Testis (tissue), 3 donors: ENCODE measurements around the gene CSF2. TPM values are rescaled to one million over a fixed set of nuclear protein-coding genes. Genes with fewer than 3 reads are reported as not detected.

ENCODE experiments used
- DNase-seq: peaks from one replicate; pipeline ENCODE4 v3.0.0-alpha.2; 2019
- H3K27ac ChIP-seq, 2 donors: fragments of 200-600 bp; sonication (generic); one replicate each; pipeline ENCODE4 v1.5.1; 2019
- H3K27me3 ChIP-seq: fragments of 200-600 bp; sonication (generic); one replicate; pipeline ENCODE4 v1.5.1; 2019
- H3K36me3 ChIP-seq: fragments of 200-600 bp; sonication (generic); one replicate; pipeline ENCODE4 v1.5.1; 2017; ENCODE audit warnings: low read depth; ENCODE audit errors: missing control alignments
- H3K4me1 ChIP-seq: fragments of 200-600 bp; sonication (generic); one replicate; pipeline ENCODE4 v1.5.1; 2019
- H3K4me3 ChIP-seq, 2 donors: fragments of 200-600 bp; sonication (generic); one replicate each; pipeline ENCODE4 v1.5.1; 2017 to 2019
- H3K9me3 ChIP-seq: fragments of 200-600 bp; sonication (generic); one replicate; pipeline ENCODE4 v1.5.1; 2017
- POLR2A ChIP-seq: fragments of 450-650 bp; IDR thresholded peaks from one replicate; pipeline ENCODE4 v1.6.1; 2017; ENCODE audit warnings: antibody characterized with exemption, mild to moderate bottlenecking, moderate library complexity
- whole genome bisulfite sequencing, 2 donors: methylation state at CpG; one replicate each; pipeline ENCODE4 v1.1.5; 2018; 5-methylcytosine and 5-hydroxymethylcytosine counted together
- intact Hi-C: fragments of 100-400 bp; cut with DNase I; formaldehyde crosslinking; loops from one replicate; pipeline ENCODE4 v1.15.1; 2023; ENCODE audit warnings: low total_unique reads
- polyA plus RNA-seq: library from polyadenylated mRNA; stranded (reverse); fragments of 350-450 nt; fragmentation: Illumina TruSeq; extraction: RNeasy Lipid Tissue Mini Kit (QIAGEN cat#74804); gene quantifications from one replicate; pipeline ENCODE4 v1.2.3, GENCODE V29; 2014; ENCODE audit warnings: low read depth, low replicate concordance; ENCODE audit not compliant: insufficient read depth
- total RNA-seq, 2 donors: library from RNA; depleted of rRNA; stranded (reverse); fragments of >200 nt; gene quantifications; one replicate each; pipeline ENCODE4 v1.2.3, GENCODE V29; 2016
- TF ChIP-seq, protein P1 (sequence below), 3 experiments: fragments of 450-650 bp in 2 of 3; fragments of 200-600 bp in 1 of 3; sonication (generic) in 1 of 3; IDR thresholded peaks; one replicate each; pipeline ENCODE4 v1.5.1; 2016 to 2019; ENCODE audit warnings: antibody characterized with exemption in 3 of 3, mild to moderate bottlenecking in 2 of 3, moderate library complexity in 1 of 3

Gene CSF2
- total and polyA plus RNA-seq, 3 donors from 2014 or later, result not detected

DNA sequence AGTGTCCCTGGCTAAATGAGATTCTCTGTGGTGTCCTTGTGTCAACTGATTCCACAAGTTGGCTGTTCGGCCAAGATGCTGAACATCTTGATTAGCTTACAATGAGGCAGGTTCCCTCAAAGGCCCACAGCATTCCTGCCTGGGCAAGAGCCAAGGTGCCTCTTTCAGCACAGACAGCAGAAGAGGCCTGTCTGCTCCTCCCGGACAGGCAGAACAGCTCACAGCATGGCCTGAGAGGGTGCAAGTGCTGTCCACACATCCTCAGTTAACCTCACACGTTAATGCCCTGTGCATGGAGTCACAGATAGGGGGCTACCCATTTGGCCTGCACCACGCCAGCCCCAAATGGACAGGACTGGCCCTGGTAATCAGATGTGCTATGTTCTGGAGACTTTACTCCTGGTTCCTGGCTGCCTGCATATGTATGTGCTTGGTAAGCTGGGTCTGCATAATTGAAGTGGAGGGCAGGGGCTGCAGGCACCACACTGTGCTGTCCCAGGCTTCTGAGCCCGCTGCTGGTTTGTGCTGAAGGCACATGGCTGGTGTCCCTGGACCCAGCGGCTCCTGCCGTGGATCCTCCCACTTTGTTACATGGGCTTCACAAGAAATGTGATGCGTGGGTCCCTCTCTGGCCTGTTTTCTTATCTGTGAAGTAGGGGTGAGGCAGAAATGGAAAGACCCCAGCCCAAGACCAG lies 8.9 kb downstream of the CSF2 start:
- TF ChIP-seq, protein P1, sequence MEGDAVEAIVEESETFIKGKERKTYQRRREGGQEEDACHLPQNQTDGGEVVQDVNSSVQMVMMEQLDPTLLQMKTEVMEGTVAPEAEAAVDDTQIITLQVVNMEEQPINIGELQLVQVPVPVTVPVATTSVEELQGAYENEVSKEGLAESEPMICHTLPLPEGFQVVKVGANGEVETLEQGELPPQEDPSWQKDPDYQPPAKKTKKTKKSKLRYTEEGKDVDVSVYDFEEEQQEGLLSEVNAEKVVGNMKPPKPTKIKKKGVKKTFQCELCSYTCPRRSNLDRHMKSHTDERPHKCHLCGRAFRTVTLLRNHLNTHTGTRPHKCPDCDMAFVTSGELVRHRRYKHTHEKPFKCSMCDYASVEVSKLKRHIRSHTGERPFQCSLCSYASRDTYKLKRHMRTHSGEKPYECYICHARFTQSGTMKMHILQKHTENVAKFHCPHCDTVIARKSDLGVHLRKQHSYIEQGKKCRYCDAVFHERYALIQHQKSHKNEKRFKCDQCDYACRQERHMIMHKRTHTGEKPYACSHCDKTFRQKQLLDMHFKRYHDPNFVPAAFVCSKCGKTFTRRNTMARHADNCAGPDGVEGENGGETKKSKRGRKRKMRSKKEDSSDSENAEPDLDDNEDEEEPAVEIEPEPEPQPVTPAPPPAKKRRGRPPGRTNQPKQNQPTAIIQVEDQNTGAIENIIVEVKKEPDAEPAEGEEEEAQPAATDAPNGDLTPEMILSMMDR (IDR thresholded peaks at IDR 0.05), result no peak
- TF ChIP-seq POLR2A, result no peak
- WGBS, 2 donors, result 89 to 90% methylated on average over 6 to 8 of the region's 8 CpGs
- DNase-seq, result no peak
- no peaks in the 10 kb centered on the region for H3K9me3 ChIP-seq
- H3K27ac ChIP-seq, result no peak overlapping the region
- no peak overlapping the region for H3K4me3 ChIP-seq
- H3K4me1 ChIP-seq, result no peaks in the 10 kb centered on the region
- no peaks in the 10 kb centered on the region for H3K27me3 ChIP-seq
- intact Hi-C loops, result no loop called here
- H3K36me3 ChIP-seq, result no peaks in the 10 kb centered on the region

DNA sequence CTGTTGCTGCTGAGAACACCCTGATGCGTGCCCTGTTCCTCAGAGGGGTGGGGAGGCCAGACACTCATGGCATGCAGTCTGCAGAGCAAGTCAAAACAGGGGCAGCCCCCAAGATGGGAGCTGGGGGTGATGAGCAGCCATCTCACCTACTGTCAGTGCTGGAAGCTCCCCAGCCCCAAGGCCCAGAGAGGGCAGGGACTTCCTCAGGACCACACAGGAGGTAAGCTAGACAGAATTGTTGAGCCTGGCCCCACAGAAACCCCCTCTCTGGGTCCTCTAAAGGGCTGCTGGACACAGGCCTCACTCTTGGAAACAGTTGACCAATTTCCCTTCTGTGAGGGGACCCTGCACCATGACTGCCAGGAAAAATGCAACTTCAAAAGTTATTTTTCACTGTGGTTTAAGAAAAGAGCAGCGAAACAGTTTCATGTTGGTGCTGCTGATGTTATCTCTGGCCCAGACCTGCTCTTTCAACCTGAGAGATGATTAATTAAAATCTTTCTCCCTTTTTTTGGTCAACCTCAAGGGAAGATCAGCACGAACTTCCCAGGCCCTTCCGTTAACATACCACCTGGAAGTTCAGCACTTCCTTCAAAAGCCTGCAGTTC lies 9.6 kb downstream of the CSF2 start:
- H3K4me3 ChIP-seq, result no peak overlapping the region
- TF ChIP-seq, protein P1 (IDR thresholded peaks at IDR 0.05), result no peak
- no peak for TF ChIP-seq POLR2A
- DNase-seq, result no peak
- H3K4me1 ChIP-seq, result no peaks in the 10 kb centered on the region
- H3K27ac ChIP-seq, result no peak overlapping the region
- no peaks in the 10 kb centered on the region for H3K27me3 ChIP-seq
- 90 to 95% methylated on average over 4 of the region's 4 CpGs for whole genome bisulfite sequencing, 2 donors
- no peaks in the 10 kb centered on the region for H3K36me3 ChIP-seq
- intact Hi-C loops, result no loop called here
- H3K9me3 ChIP-seq, result no peaks in the 10 kb centered on the region

DNA sequence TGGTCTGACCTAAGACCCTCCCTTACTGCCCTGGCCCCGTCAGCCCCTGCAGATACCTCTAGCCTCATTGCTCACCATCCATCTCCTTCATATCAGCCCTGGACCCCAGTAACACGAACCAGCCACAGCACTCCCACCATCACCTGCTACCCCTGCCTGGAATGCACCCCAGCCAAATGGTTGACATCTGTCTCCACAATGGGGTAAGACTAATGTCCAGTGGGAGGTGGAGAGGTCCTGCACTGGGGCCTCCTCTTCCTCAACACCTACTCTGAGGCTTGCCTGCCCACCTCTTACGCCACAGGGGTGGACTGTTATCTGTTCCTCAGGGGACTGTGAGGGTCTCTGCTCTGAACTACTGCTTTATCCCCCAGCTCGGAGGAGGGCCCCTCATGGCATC lies 12.1 kb downstream of the CSF2 start:
- intact Hi-C loops, result no loop called here
- Histone ChIP-seq H3K27me3 (no peaks in the 10 kb centered on the region), H3K9me3 (no peaks in the 10 kb centered on the region), H3K4me1 (no peaks in the 10 kb centered on the region), H3K4me3 (no peak overlapping the region), H3K36me3 (no peaks in the 10 kb centered on the region), H3K27ac (no peak overlapping the region)
- no peak for DNase-seq
- 81 to 93% methylated on average over 4 of the region's 4 CpGs for WGBS, 2 donors
- TF ChIP-seq, protein P1 (IDR thresholded peaks at IDR 0.05), result no peak

DNA sequence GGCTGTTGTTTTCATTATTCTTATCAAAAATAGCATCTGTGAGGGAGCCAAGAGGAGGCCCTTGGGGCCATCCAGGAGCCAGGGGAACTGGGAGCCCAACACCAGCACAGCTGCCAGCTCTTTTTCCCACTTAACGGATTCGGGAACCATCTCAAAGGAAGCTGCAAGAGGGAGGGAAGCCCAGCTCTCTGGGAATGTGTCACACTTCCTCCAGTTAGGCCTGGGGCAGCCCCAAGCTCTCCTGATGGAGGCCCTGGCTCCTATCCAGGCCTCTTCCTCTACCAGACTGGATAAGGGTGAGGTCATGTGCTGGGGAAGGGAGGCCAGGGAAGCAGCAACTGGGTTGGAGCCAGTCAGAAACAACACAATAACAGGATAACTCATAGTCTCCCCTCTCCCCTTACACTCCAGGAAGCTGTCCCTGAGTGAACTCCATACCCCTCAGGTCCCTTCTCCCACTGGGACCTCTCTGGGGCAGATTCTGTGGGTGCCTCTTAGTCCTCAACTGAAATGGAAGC lies 12.7 kb downstream of the CSF2 start:
- DNase-seq, result no peak
- TF ChIP-seq, protein P1 (IDR thresholded peaks at IDR 0.05), result no peak
- no peak for TF ChIP-seq POLR2A
- H3K4me3 ChIP-seq, result no peak overlapping the region
- WGBS, 2 donors, result 69 to 71% methylated on average over 2 of the region's 2 CpGs
- no peak overlapping the region for H3K27ac ChIP-seq
- H3K4me1 ChIP-seq, result no peaks in the 10 kb centered on the region
- intact Hi-C loops, result no loop called here
- H3K27me3 ChIP-seq, result no peaks in the 10 kb centered on the region
- H3K9me3 ChIP-seq, result no peaks in the 10 kb centered on the region
- H3K36me3 ChIP-seq, result no peaks in the 10 kb centered on the region
